ENCODE measurements around the gene CLDN4. TPM values are rescaled to one million over a fixed set of nuclear protein-coding genes. Genes with fewer than 3 reads are reported as not detected.

The CLDN4 gene
- total RNA-seq, 1 experiment from 2014 or later: 15.6 TPM

DNA sequence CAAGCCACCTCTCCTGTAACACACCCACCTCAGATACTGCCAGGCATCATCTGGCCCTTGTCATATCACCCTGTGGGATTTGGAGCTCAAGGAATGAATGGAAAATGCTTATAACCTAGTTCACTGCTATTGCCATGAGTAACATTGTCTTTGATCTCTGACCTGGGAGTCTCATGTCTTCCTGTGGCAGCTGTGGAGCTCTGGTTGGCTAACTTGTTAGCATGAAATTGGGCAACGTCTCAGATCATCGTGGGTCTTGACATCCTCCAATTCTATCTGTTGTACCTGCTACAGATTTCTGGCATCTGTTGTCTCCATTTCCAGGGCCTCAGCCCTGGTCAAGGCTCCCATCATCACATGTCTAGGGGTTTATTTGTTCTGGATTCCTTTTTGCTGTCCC lies 28.0 kb downstream of the CLDN4 start:
- Histone ChIP-seq H3K4me1 (ENCODE audit: insufficient read depth, low read length) (no peaks in the 10 kb centered on the region), H3K23ac (ENCODE audit: insufficient read length, low read depth, low read length) (no peak overlapping the region), H3K4ac (ENCODE audit: low read depth, low read length) (no peak overlapping the region), H2BK20ac (ENCODE audit: low read depth, low read length, poor library complexity, severe bottlenecking) (no peak overlapping the region), H2BK15ac (ENCODE audit: low read depth, low read length) (no peak overlapping the region), H3K27me3 (ENCODE audit: insufficient read depth, low read length) (no peaks in the 10 kb centered on the region), H3K27ac (ENCODE audit: insufficient read length, low read depth, low read length) (no peak overlapping the region), H3K79me2 (ENCODE audit: insufficient read depth, low read length) (no peaks in the 10 kb centered on the region), H3K79me1 (ENCODE audit: insufficient read depth, low read depth, low read length, poor library complexity, severe bottlenecking) (no peaks in the 10 kb centered on the region), H2AK5ac (ENCODE audit: insufficient read length, low read length) (no peak overlapping the region), H3T11ph (ENCODE audit: low read length) (no peak overlapping the region), H4K5ac (ENCODE audit: insufficient read length, low read depth, low read length) (no peak overlapping the region), H3K14ac (ENCODE audit: insufficient read depth, low read length) (no peak overlapping the region), H2BK5ac (ENCODE audit: insufficient read length, low read length) (no peak overlapping the region), H3K9me3 (ENCODE audit: control insufficient read depth, low read depth, low read length) (no peaks in the 10 kb centered on the region), H4K8ac (replicated peaks; ENCODE audit: insufficient read length, low read depth, low read length) (no peak overlapping the region), H4K91ac (ENCODE audit: insufficient read length, low read depth, low read length) (no peak overlapping the region), H3K9ac (ENCODE audit: extremely low read depth, insufficient read length, low read length) (no peak overlapping the region), H3K4me2 (ENCODE audit: insufficient read depth, insufficient read length, low read length) (no peak overlapping the region), H3K23me2 (ENCODE audit: insufficient read length, low read depth, low read length, poor library complexity, severe bottlenecking) (no peaks in the 10 kb centered on the region), H2BK120ac (ENCODE audit: low read depth, low read length, poor library complexity, severe bottlenecking) (no peak overlapping the region), H4K20me1 (ENCODE audit: control insufficient read depth, insufficient read depth, insufficient read length) (no peaks in the 10 kb centered on the region), H3K18ac (ENCODE audit: insufficient read length, low read depth, low read length) (no peak overlapping the region), H3K56ac (ENCODE audit: insufficient read length, low read depth, low read length) (no peak overlapping the region), H2BK12ac (ENCODE audit: insufficient read length, low read depth, low read length) (no peak overlapping the region), H2AFZ (ENCODE audit: low read length) (no peak overlapping the region)
- Mint-ChIP-seq H3K4me1 (peaks cover 0 to 2% of the 10 kb centered on the region in 2 experiments; a peak in 2 of 4 replicates), H3K27ac (no peak overlapping the region), H3K36me3 (ENCODE audit: insufficient read depth in 1 of 3, low read depth in 3 of 3) (no peaks in the 10 kb centered on the region; a peak in 1 of 7 replicates), H3K27me3 (ENCODE audit: low read depth) (peaks cover 44% of the 10 kb centered on the region), H3K4me3 (no peak overlapping the region), H3K9me3 (peaks cover 0 to 4% of the 10 kb centered on the region in 2 experiments; a peak in 2 of 5 replicates)
- DNase-seq: no peak
- TF ChIP-seq, protein P1, sequence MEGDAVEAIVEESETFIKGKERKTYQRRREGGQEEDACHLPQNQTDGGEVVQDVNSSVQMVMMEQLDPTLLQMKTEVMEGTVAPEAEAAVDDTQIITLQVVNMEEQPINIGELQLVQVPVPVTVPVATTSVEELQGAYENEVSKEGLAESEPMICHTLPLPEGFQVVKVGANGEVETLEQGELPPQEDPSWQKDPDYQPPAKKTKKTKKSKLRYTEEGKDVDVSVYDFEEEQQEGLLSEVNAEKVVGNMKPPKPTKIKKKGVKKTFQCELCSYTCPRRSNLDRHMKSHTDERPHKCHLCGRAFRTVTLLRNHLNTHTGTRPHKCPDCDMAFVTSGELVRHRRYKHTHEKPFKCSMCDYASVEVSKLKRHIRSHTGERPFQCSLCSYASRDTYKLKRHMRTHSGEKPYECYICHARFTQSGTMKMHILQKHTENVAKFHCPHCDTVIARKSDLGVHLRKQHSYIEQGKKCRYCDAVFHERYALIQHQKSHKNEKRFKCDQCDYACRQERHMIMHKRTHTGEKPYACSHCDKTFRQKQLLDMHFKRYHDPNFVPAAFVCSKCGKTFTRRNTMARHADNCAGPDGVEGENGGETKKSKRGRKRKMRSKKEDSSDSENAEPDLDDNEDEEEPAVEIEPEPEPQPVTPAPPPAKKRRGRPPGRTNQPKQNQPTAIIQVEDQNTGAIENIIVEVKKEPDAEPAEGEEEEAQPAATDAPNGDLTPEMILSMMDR (conservative IDR thresholded peaks at IDR 0.05): no peak
- no CpG with 5 or more reads among the region's 2 CpGs for WGBS (ENCODE audit: extremely low coverage, insufficient read length, low lambda C conversion rate)
